Fibroblast of upper back skin (primary cell): ENCODE measurements around the gene PRDM9.

Experiments used
- DNase-seq: peaks from one replicate; pipeline ENCODE4 v3.0.0-alpha.2; 2013

The PRDM9 gene

DNA sequence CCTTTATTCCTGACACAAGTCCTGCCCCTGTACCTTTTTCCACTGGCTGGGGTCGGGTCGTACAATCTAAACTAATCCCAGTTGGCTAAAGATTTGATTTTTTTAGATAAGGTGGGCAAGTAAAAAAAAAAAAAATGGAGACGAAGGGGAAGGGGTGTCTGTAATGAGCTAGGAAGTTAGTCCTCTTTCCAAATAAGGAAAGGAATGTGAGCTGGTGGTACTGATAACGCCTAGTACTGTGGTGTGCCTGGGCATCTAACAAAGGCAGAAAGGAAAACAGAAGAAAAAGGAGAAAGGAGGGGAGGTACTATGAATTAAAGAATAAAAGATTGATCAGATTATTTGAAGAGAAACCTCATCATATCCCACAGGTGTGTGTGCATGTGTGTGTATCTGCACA lies 21.3 kb downstream of the PRDM9 start:
- no peak for DNase-seq

DNA sequence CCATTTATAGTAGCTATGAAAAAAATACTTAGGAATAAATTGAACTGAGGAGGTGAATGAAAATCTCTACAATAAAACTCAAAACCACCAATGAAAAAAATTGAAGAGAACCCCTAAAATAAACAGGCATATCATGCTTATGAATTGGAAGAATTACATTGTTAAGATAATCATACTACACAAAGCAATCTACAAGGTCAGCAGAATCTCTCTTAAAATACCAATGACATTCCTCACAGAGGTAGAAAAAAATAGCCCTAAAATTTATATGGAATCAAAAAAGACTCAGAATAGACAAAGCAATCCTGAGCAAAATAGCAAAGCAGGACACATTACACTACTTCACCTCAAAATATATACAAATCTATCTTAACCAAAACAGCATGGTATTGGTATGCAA lies 23.2 kb downstream of the PRDM9 start:
- no peak for DNase-seq

DNA sequence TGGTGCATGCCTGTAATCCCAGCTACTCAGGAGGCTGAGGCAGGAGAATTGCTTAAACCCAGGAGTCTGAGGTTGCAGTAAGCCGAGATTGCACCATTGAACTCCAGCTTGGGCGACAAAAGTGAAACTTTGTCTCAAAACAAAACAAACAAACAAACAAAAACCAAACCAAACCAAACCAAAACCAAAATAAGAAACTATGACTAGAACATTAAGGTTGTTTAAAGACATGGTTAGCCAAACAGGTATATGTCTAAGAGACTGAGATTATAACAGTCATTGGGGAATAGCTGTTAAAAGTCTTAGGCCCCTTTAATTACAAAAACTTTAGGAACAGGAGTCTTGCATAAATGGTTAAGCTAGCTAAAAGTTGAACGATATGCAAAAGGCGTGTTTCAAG lies 63.6 kb downstream of the PRDM9 start:
- no peak for DNase-seq
